Measurements from ENCODE around the gene KIAA0513. TPM values are rescaled to one million over a fixed set of nuclear protein-coding genes. Genes with fewer than 3 reads are reported as not detected.

Gene KIAA0513
- total and polyA plus RNA-seq, 9 donors, result 2.8 to 12.8 (median 7.1) TPM

- peaks cover 7% of the 10 kb centered on the region for H3K4me1 ChIP-seq (ENCODE audit: insufficient read depth)
- H3K27me3 ChIP-seq, result no peaks in the 10 kb centered on the region
- H3K27ac ChIP-seq, result no peak overlapping the region
- no peak for TF ChIP-seq EP300 (IDR thresholded peaks at IDR 0.05)
- H3K4me3 ChIP-seq, result no peak overlapping the region
- H3K9me3 ChIP-seq, result no peaks in the 10 kb centered on the region
- no peaks in the 10 kb centered on the region for H3K36me3 ChIP-seq
- intact Hi-C loops (cut with DNase I), result no loop called here
- WGBS, 3 donors, result 68 to 71% (median 70%) methylated on average over 11 to 12 of the region's 12 CpGs
- DNase-seq, result no peak
Observed at GRCh38 chr16:85094812-85095211, 67.2 kb downstream of the KIAA0513 start.

GRCh38 chr16:85096921-85097320, 69.3 kb downstream of the KIAA0513 start:
- 73 to 79% (median 77%) methylated on average over 9 of the region's 9 CpGs for WGBS, 3 donors
- Histone ChIP-seq H3K4me3 (no peak overlapping the region), H3K4me1 (ENCODE audit: insufficient read depth) (peaks cover 7% of the 10 kb centered on the region), H3K9me3 (no peaks in the 10 kb centered on the region), H3K36me3 (no peaks in the 10 kb centered on the region), H3K27me3 (no peaks in the 10 kb centered on the region), H3K27ac (no peak overlapping the region)
- intact Hi-C loops (cut with DNase I), result no loop called here
- no peak for DNase-seq
- no peak for TF ChIP-seq EP300 (IDR thresholded peaks at IDR 0.05)
- TF ChIP-seq, protein P1, sequence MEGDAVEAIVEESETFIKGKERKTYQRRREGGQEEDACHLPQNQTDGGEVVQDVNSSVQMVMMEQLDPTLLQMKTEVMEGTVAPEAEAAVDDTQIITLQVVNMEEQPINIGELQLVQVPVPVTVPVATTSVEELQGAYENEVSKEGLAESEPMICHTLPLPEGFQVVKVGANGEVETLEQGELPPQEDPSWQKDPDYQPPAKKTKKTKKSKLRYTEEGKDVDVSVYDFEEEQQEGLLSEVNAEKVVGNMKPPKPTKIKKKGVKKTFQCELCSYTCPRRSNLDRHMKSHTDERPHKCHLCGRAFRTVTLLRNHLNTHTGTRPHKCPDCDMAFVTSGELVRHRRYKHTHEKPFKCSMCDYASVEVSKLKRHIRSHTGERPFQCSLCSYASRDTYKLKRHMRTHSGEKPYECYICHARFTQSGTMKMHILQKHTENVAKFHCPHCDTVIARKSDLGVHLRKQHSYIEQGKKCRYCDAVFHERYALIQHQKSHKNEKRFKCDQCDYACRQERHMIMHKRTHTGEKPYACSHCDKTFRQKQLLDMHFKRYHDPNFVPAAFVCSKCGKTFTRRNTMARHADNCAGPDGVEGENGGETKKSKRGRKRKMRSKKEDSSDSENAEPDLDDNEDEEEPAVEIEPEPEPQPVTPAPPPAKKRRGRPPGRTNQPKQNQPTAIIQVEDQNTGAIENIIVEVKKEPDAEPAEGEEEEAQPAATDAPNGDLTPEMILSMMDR (IDR thresholded peaks at IDR 0.05), result no peak
- TF ChIP-seq POLR2A (IDR thresholded peaks at IDR 0.05), result no peak

- Histone ChIP-seq H3K4me3 (no peak overlapping the region), H3K9me3 (no peaks in the 10 kb centered on the region), H3K27ac (no peak overlapping the region), H3K27me3 (no peaks in the 10 kb centered on the region), H3K36me3 (no peaks in the 10 kb centered on the region), H3K4me1 (ENCODE audit: insufficient read depth) (no peaks in the 10 kb centered on the region)
- 39 to 66% (median 43%) methylated on average over 10 of the region's 10 CpGs for WGBS, 3 donors
- intact Hi-C loops (cut with DNase I), result no loop called here
- TF ChIP-seq POLR2A (IDR thresholded peaks at IDR 0.05) (no peak), EP300 (IDR thresholded peaks at IDR 0.05) (no peak)
- TF ChIP-seq, protein P1 (IDR thresholded peaks at IDR 0.05), result no peak
- no peak for DNase-seq
Observed at GRCh38 chr16:85098565-85098964, 71.0 kb downstream of the KIAA0513 start.

GRCh38 chr16:85100265-85100664, 72.7 kb downstream of the KIAA0513 start:
- intact Hi-C loops (cut with DNase I), result loop anchor here in 2 of 4 donors (10.0 kb wide), 1 partner anchor 615 kb away; no protein-coding TSS in a partner anchor
- Histone ChIP-seq H3K36me3 (no peaks in the 10 kb centered on the region), H3K4me1 (ENCODE audit: insufficient read depth) (no peaks in the 10 kb centered on the region), H3K4me3 (no peak overlapping the region), H3K27ac (no peak overlapping the region), H3K27me3 (no peaks in the 10 kb centered on the region), H3K9me3 (no peaks in the 10 kb centered on the region)
- no peak for DNase-seq
- WGBS, 3 donors, result 88 to 90% (median 90%) methylated on average over 10 of the region's 10 CpGs
- TF ChIP-seq EP300 (IDR thresholded peaks at IDR 0.05) (no peak), POLR2A (IDR thresholded peaks at IDR 0.05) (no peak)
- TF ChIP-seq, protein P1 (IDR thresholded peaks at IDR 0.05), result no peak

GRCh38 chr16:85101956-85102630, 74.5 kb downstream of the KIAA0513 start:
- H3K36me3 ChIP-seq, result no peaks in the 10 kb centered on the region
- TF ChIP-seq EP300 (IDR thresholded peaks at IDR 0.05), result no peak
- TF ChIP-seq, protein P1 (IDR thresholded peaks at IDR 0.05), result no peak
- TF ChIP-seq POLR2A (IDR thresholded peaks at IDR 0.05), result no peak
- H3K4me1 ChIP-seq (ENCODE audit: insufficient read depth), result no peaks in the 10 kb centered on the region
- H3K27me3 ChIP-seq, result no peaks in the 10 kb centered on the region
- 51 to 60% (median 59%) methylated on average over 11 of the region's 11 CpGs for WGBS, 3 donors
- H3K27ac ChIP-seq, result no peak overlapping the region
- H3K9me3 ChIP-seq, result no peaks in the 10 kb centered on the region
- H3K4me3 ChIP-seq, result no peak overlapping the region
- DNase-seq, result no peak
- intact Hi-C loops (cut with DNase I), result loop anchor here in 2 of 4 donors (10.0 kb wide), 1 partner anchor 613 kb away; no protein-coding TSS in a partner anchor
